Fibroblast of skin of right quadriceps (primary cell): Measurements from ENCODE around the gene CFAP45.
A peak's percentile ranks its signal among the peaks of the same experiment; 100 is the strongest.

Experiments
- DNase-seq: peaks from one replicate; pipeline ENCODE4 v3.0.0-alpha.2; 2013

Gene CFAP45

GRCh38 chr1:159845751-159846629 is 54.0 kb downstream of the CFAP45 start:
- no peak for DNase-seq

DNA sequence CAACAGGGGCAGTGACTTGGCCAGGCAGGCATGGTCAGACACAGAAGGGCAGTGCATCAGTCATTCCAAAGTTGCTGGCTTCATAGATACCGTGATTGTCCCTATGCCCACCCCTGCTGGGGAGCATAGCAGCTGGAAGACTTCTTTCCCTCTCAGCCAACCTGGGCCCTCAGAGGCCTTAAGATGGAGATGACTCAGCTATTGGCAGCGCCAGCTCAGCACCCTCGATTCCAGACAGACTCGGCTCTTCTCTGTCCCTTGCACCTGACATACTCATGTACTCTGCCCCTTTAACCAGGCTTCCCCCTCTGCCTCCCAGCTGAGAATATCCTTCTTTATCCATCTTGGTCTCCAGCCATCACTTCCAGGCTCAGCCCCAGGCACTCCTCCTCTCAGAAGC is 56.5 kb downstream of the CFAP45 start:
- DNase-seq = no peak

DNA sequence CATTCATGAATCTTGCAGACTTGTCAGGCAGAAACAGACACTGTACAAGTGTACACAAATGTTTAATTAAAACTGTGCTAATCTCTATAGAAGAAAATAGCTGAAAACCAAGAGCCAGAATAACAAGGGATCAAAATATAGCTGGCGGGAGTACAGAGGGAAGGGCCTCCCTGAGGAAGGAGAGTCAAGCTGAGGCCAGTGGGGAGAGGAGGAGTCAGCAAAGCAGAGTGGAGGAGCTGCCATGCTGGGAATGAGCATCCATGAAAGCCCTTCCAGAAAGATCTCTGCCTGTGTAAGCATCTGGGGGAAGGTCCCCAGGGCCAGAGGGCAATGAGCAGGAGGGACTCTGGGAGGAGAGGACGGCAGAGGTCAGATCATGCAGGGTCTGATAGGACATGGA is 58.2 kb downstream of the CFAP45 start:
- no peak for DNase-seq

GRCh38 chr1:159839116-159839849 is 60.7 kb downstream of the CFAP45 start:
- DNase-seq = no peak

DNA sequence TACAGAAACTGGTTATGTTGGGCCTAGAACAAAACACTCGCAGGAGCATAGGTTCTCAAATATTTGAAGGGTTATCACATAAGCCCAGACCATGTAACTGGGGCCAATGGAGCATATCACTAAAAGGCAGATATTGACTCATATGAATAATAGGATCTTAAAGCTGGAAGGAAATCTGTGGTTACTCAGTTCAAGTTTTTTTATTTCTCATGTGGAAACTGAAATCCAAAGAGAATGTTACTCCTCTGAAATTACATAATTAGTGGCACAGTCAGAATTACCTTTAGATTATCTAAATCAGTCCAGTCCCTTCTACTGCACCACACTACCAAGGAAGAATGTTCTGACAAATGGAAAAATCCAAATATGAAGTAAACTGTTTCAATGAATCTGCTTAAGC is 61.2 kb downstream of the CFAP45 start:
- DNase-seq = no peak

DNA sequence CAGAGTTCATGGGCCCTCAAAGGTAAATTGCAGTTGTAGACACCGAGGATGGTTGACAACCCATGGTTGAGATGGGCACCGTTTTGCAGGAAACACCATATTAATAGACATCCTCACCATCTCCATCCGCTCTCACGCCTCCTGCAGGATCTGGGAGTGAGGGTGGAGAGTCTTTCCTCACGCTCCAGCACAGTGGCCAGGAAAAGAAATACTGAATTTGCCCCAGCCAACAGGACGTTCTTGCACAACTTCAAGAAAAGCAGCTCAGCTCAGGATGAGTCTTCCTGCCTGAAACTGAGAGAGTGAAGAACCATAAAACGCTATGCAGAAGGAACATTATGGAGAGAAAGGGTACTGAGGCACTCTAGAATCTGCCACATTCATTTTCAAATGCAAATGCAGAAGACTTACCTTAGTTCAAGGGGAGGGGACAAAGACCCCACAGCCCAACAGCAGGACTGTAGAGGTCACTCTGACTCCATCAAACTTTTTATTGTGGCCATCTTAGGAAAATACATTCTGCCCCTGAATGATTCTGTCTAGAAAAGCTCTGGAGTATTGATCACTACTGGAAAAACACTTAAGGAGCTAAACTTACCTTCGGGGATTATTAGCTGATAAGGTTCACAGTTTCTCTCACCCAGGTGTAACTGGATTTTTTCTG is 64.0 kb downstream of the CFAP45 start:
- no peak for DNase-seq

- peak; percentile 23 for DNase-seq
Observed at GRCh38 chr1:159835356-159835755, 64.6 kb downstream of the CFAP45 start.

- no peak for DNase-seq
Observed at GRCh38 chr1:159832309-159832708, 67.7 kb downstream of the CFAP45 start.

- DNase-seq = no peak
Observed at GRCh38 chr1:159831412-159832141, 68.4 kb downstream of the CFAP45 start.

GRCh38 chr1:159830722-159831121 is 69.2 kb downstream of the CFAP45 start:
- no peak for DNase-seq

DNA sequence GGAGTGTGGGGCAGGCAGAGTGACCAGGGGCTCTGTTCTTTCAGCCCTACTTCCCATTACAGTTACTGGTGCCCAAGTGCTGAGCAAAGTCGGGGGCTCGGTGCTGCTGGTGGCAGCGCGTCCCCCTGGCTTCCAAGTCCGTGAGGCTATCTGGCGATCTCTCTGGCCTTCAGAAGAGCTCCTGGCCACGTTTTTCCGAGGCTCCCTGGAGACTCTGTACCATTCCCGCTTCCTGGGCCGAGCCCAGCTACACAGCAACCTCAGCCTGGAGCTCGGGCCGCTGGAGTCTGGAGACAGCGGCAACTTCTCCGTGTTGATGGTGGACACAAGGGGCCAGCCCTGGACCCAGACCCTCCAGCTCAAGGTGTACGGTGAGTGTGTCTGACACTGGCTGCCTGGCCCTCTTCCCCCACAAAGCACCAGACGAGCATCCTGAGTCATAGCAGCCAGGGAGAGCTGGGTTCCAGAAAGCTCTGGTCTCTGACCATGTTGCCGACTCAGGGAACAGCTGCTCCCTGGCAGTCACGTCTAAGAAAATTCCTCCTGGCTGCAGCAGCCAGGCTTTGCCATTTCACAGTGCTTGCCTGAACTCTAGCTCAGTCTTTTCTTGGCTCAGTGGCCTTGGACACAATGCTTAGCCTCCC is 70.0 kb downstream of the CFAP45 start:
- DNase-seq = peak; percentile 82

DNA sequence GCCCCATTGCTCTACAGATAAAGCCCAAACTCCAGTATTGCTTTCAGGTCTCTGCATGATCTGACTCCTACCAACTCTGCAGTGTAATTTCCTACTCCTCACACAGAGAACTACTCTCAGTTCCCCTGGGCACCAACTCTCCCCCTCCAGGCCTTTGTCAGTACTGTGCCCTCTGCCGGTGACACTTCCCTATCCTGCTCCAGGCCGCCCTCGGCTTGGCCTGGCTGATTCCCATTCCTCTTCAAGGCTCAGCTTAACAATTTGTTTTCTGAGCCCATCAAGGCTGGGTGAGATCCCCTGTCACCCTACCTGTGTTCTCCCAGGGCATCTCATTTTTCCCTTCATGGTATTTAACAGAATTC is 70.7 kb downstream of the CFAP45 start:
- no peak for DNase-seq

GRCh38 chr1:159828581-159829272 is 71.2 kb downstream of the CFAP45 start:
- no peak for DNase-seq

DNA sequence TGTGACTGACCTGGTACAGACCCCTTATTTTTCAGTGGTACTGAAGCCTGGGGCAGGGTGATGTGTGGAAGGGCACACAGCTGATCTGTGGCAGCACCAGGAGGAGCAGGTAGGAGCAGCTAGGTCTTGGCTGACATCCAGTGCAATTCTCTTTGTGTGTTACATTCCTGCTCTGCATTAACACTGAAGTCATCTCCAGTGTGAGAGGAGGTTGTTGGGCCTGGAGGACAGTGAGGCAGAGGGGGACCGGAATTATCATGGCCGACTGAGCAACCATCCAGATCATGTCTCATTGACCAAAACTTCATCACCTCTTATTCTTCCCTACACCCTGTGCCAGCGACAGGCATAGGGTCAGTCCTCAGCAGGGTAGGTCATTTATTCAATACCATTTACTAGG is 71.8 kb downstream of the CFAP45 start:
- DNase-seq = no peak

DNA sequence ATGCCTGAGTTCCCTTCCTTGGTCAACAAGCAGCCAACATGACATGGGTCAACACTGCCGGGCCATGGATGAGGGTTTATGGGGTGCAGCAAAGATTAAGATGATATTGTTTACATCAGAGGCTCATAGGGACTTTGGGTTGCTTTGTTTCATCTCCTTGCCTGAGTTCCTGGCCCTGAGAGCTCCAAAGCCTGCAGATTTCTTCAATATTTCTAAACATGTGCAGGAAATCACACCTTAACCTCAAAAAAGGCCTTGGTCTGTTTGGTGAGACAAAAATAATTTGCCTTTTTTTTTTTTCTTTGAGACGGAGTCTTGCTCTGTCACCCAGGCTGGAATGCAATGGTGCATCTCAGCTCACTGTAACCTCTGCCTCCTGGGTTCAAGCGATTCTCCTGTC is 72.4 kb downstream of the CFAP45 start:
- DNase-seq = no peak

DNA sequence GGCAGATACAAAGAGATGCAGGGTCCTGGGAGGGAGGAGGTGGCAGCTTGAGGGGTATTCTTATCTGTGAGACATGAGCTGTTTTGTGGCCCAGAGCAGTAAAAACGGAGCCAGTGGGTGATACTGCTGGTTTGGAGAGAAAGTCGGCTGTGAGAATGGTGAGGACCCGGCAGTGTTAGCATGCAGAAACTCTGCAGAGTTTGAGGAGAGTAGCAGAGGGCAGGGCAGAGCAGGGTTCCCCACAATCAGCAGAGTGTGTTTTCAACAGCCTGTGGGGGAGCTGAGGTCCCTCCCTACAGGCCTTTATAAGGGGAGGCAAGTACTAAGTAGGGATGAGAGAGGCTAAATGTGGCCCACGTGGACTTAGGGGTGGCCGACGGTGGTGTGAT is 72.9 kb downstream of the CFAP45 start:
- DNase-seq = no peak

GRCh38 chr1:159826441-159827101 is 73.4 kb downstream of the CFAP45 start, which contains the start of gene SLAMF8:
SLAMF8 (plus strand) TSS chr1:159826873; CDS start chr1:159826899, 26 bp downstream.
- DNase-seq = peak; percentile 23

- no peak for DNase-seq
Observed at GRCh38 chr1:159825564-159825963, 74.4 kb downstream of the CFAP45 start.

GRCh38 chr1:159823406-159823805 is 76.6 kb downstream of the CFAP45 start:
- no peak for DNase-seq
